ENCODE measurements around the gene SLC36A3. TPM values are rescaled to one million over a fixed set of nuclear protein-coding genes. Genes with fewer than 3 reads are reported as not detected.

Gene SLC36A3
- total and polyA plus RNA-seq, 2 of the 4 experiments (the other 2 are of a cell fraction), result not detected

GRCh38 chr5:151274666-151275065 lies 28.9 kb downstream of the SLC36A3 start:
- in situ Hi-C loops (cut with MboI; ENCODE audit: low sequenced_read_pairs), result no loop called here
- Histone ChIP-seq H3K9me1 (ENCODE audit: insufficient read depth, low read length) (no peaks in the 10 kb centered on the region), H2BK15ac (ENCODE audit: low read depth, low read length) (no peak overlapping the region), H3K27me3 (ENCODE audit: control insufficient read depth, insufficient read depth, low read length) (peaks cover 6% of the 10 kb centered on the region), H4K20me1 (ENCODE audit: insufficient read depth, low read length) (no peaks in the 10 kb centered on the region), H2BK120ac (ENCODE audit: low read depth, low read length) (no peak overlapping the region), H4K91ac (ENCODE audit: insufficient read depth, low read depth, low read length) (no peak overlapping the region), H2AK9ac (replicated peaks; ENCODE audit: low read depth, low read length, poor library complexity) (no peak overlapping the region), H3K4me3 (ENCODE audit: insufficient read depth, low read depth, low read length) (no peak overlapping the region), H3K9ac (ENCODE audit: low read depth, low read length) (no peak overlapping the region), H3K18ac (ENCODE audit: low read depth, low read length) (no peak overlapping the region), H3K36me3 (ENCODE audit: control insufficient read depth, insufficient read depth, low read length) (no peaks in the 10 kb centered on the region), H3K4me2 (ENCODE audit: low read depth, low read length) (no peak overlapping the region), H2BK5ac (ENCODE audit: low read depth, low read length, poor library complexity, severe bottlenecking) (no peak overlapping the region), H2AFZ (replicated peaks; ENCODE audit: low read length, poor library complexity) (no peak overlapping the region), H3K14ac (replicated peaks; ENCODE audit: low read depth, low read length) (no peak overlapping the region), H3K4me1 (ENCODE audit: control insufficient read depth, insufficient read depth, low read length) (no peaks in the 10 kb centered on the region), H3K79me1 (ENCODE audit: low read depth in 1 of 2, low read length in 2 of 2) (no peaks in the 10 kb centered on the region), H4K8ac (ENCODE audit: low read depth in 2 of 2, low read length in 2 of 2) (no peak overlapping the region), H4K5ac (ENCODE audit: low read depth, low read length) (no peak overlapping the region), H3K56ac (ENCODE audit: extremely low read depth, insufficient read depth, low read length) (no peak overlapping the region), H2AK5ac (ENCODE audit: low read depth, low read length) (no peak overlapping the region), H3K27ac (ENCODE audit: insufficient read depth, low read length) (no peak overlapping the region), H2BK20ac (ENCODE audit: low read depth, low read length) (no peak overlapping the region), H3K23ac (ENCODE audit: low read depth, low read length) (no peak overlapping the region), H3K9me3 (ENCODE audit: control insufficient read depth, insufficient read depth, low read length) (no peaks in the 10 kb centered on the region), H3K4ac (ENCODE audit: low read depth, low read length) (no peak overlapping the region)
- no TSS peak for BruUV-seq (replicated peaks)
- CTCF ChIA-PET, result no interaction called here
- TF ChIP-seq SMC3 (IDR thresholded peaks at IDR 0.05; ENCODE audit: low read depth, low read length) (no peak), NFE2L2 (IDR thresholded peaks at IDR 0.05; ENCODE audit: low read depth, low read length) (no peak), BHLHE40 (IDR thresholded peaks at IDR 0.05; ENCODE audit: low read depth, low read length) (no peak), CHD1 (IDR thresholded peaks at IDR 0.05; ENCODE audit: low read depth, low read length) (no peak), POLR2A (IDR thresholded peaks at IDR 0.05; ENCODE audit: low read depth, low read length) (no peak), MAFK (IDR thresholded peaks at IDR 0.05; ENCODE audit: low read depth, low read length) (no peak), CEBPB (IDR thresholded peaks at IDR 0.05; ENCODE audit: low read depth, low read length) (no peak), RCOR1 (IDR thresholded peaks at IDR 0.05; ENCODE audit: insufficient replicate concordance, low read length) (no peak), USF2 (IDR thresholded peaks at IDR 0.05; ENCODE audit: low read depth, low read length) (no peak), RFX5 (IDR thresholded peaks at IDR 0.05; ENCODE audit: low read depth, low read length) (no peak), MXI1 (IDR thresholded peaks at IDR 0.05; ENCODE audit: borderline replicate concordance, low read depth, low read length) (no peak), FOS (IDR thresholded peaks at IDR 0.05; ENCODE audit: low read depth, low read length) (no peak), RAD21 (IDR thresholded peaks at IDR 0.05; ENCODE audit: low read length) (no peak), MAZ (IDR thresholded peaks at IDR 0.05; ENCODE audit: borderline replicate concordance, low read depth, low read length) (no peak)
- TF ChIP-seq, protein P1, sequence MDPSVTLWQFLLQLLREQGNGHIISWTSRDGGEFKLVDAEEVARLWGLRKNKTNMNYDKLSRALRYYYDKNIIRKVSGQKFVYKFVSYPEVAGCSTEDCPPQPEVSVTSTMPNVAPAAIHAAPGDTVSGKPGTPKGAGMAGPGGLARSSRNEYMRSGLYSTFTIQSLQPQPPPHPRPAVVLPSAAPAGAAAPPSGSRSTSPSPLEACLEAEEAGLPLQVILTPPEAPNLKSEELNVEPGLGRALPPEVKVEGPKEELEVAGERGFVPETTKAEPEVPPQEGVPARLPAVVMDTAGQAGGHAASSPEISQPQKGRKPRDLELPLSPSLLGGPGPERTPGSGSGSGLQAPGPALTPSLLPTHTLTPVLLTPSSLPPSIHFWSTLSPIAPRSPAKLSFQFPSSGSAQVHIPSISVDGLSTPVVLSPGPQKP (IDR thresholded peaks at IDR 0.05; ENCODE audit: borderline replicate concordance, low read depth, low read length), result no peak
- TF ChIP-seq, protein P2, sequence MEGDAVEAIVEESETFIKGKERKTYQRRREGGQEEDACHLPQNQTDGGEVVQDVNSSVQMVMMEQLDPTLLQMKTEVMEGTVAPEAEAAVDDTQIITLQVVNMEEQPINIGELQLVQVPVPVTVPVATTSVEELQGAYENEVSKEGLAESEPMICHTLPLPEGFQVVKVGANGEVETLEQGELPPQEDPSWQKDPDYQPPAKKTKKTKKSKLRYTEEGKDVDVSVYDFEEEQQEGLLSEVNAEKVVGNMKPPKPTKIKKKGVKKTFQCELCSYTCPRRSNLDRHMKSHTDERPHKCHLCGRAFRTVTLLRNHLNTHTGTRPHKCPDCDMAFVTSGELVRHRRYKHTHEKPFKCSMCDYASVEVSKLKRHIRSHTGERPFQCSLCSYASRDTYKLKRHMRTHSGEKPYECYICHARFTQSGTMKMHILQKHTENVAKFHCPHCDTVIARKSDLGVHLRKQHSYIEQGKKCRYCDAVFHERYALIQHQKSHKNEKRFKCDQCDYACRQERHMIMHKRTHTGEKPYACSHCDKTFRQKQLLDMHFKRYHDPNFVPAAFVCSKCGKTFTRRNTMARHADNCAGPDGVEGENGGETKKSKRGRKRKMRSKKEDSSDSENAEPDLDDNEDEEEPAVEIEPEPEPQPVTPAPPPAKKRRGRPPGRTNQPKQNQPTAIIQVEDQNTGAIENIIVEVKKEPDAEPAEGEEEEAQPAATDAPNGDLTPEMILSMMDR (conservative IDR thresholded peaks at IDR 0.05; ENCODE audit: low read depth, low read length), result no peak
- intact Hi-C loops (cut with micrococcal nuclease), result no loop called here
- dilution Hi-C loops (cut with HindIII; ENCODE audit: low sequenced_read_pairs, unreplicated experiment), result no loop called here
- DNase-seq, result no peak
- no peak for ATAC-seq (ENCODE audit: low read depth)
- POLR2A ChIA-PET (ENCODE audit: unreplicated experiment), result interaction anchor here (0.7 kb wide), 1 partner anchor 44 kb away, joined by 3 read pairs; no protein-coding TSS in a partner anchor

Measured in IMR-90 (cell line).